Stimulated activated CD8-positive, alpha-beta memory T cell treated with anti-CD3 and anti-CD28 coated beads, Interleukin-12 subunit alpha, Interleukin-12 subunit beta, amount 100 ng/mL, for 4 hours (primary cell): Measurements from ENCODE around the gene FBXO47.
A peak's percentile ranks its signal among the peaks of the same experiment; 100 is the strongest.

Experiments
- DNase-seq: peaks from one replicate; pipeline ENCODE4 v3.0.0-alpha.2; 2020; ENCODE audit warnings: low read depth

FBXO47 gene

DNA sequence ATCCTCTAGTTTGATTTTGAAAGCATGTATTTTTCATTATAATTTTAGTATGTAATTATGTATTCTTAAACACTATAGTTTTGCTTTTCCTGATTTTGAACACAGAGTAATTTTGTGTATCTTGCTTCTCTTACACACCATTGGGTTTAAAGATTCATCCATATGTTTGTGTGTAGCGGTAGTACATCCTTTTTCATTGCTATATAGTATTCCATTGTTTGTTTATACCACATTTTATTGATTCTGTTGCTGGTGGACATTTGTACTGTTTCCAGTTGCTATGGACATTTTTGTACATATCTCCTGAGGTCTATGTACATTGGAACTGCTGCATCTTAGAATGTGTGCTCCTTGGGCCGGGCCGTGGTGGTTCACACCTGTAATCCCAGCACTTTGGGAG lies 62.3 kb downstream of the FBXO47 start:
- no peak for DNase-seq

GRCh38 chr17:38903404-38903803 lies 63.8 kb downstream of the FBXO47 start:
- no peak for DNase-seq

DNA sequence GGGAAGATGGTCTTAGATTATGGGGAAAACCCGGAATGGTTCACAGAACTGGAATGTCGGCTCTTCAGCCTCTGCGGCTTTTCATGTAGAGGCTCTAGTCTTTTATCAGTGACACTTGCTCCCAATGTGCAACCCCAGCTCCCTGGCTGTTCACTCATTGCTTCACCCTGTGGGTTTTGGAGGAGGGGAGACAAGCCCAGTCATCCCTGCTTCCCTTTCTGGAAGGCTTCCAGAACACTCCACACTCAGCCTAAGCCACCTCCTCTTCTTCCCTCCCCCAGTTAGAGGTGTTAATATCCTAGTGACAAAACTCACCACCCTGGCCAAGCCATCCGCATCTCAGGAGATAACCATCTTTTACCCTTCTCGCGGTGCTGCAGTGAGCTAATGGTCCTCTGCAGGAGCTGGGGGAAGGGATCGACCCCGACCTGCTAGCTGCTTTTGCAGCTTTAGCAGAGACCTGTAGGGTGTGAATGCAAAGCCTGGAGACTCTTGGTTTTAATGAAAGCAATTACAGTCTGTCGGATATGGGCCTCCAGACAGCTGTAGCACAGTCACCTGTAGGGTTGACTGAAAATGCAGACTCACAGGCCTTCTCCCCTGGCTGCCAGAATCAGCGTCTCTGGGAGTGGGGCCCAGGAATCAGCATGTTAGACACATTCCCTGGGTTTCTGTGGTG lies 66.1 kb downstream of the FBXO47 start:
- DNase-seq: no peak

DNA sequence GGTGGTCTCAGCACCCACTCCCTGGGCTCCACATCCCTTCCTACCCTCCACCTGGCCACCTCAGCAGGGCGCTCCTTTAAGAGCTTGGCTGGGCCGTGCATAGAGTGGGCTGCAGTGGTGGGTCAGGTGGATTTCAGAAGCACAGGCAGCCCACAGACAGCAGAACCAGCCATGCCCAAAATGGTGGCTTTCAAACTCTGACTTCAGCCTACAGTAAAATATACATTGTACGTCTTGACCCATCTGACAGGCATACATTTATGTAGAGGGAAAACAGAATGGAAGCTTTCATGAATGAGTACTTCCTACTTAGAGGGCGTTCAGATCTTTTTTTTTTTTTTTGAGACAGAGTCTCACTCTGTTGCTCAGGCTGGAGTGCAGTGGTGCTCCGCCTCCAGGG lies 67.8 kb downstream of the FBXO47 start:
- DNase-seq: no peak

- DNase-seq: peak; percentile 82
Measured at GRCh38 chr17:38898812-38899348, 68.3 kb downstream of the FBXO47 start.

DNA sequence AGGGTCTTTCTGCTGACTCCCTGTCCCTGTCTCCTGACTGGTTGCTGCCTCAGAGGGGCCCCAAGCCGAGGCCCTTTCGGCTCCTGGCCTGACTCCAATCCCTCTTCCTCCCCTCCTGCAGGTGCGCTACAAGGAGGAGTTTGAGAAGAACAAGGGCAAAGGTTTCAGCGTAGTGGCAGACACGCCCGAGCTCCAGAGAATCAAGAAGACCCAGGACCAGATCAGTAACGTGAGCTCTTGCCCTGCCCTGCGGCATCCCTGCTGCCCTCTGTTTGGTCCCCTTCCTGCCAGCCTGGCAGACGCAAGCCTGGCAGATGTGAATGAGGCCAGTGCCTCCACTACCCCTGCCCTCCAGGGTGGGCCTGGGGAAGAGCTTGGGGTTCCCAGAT lies 68.9 kb downstream of the FBXO47 start:
- no peak for DNase-seq

GRCh38 chr17:38897671-38898290 lies 69.4 kb downstream of the FBXO47 start:
- no peak for DNase-seq

GRCh38 chr17:38897176-38897575 lies 70.0 kb downstream of the FBXO47 start:
- no peak for DNase-seq

- DNase-seq: no peak
Measured at GRCh38 chr17:38896346-38896954, 70.8 kb downstream of the FBXO47 start.

DNA sequence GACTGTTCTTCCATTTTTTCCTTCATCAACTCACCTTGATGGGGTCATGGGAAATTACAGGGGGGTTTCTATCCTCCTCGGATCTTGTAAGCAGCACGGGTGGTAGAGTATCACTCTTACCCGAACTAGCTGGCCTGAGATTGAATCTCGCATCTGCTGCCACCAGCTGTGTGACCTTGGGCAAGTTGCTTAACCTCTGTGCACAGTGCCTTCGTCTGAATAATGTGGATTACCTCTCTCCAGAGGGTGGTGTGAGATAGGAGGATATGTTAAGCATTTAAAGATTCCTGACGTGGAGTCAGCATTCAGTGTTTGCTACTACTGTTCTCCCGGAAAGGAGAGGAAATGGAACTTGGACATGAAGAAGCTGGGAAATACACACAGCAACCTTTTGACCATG lies 72.9 kb downstream of the FBXO47 start:
- DNase-seq: no peak

- peak; percentile 31 for DNase-seq
Measured at GRCh38 chr17:38893607-38894006, 73.6 kb downstream of the FBXO47 start.

- DNase-seq: no peak
Measured at GRCh38 chr17:38893113-38893512, 74.1 kb downstream of the FBXO47 start.

- no peak for DNase-seq
Measured at GRCh38 chr17:38892620-38893019, 74.6 kb downstream of the FBXO47 start.

- no peak for DNase-seq
Measured at GRCh38 chr17:38892083-38892482, 75.1 kb downstream of the FBXO47 start.

GRCh38 chr17:38891441-38891840 lies 75.8 kb downstream of the FBXO47 start:
- no peak for DNase-seq

GRCh38 chr17:38890410-38890746 lies 76.8 kb downstream of the FBXO47 start:
- no peak for DNase-seq

GRCh38 chr17:38889745-38890409 lies 77.3 kb downstream of the FBXO47 start:
- DNase-seq: no peak

DNA sequence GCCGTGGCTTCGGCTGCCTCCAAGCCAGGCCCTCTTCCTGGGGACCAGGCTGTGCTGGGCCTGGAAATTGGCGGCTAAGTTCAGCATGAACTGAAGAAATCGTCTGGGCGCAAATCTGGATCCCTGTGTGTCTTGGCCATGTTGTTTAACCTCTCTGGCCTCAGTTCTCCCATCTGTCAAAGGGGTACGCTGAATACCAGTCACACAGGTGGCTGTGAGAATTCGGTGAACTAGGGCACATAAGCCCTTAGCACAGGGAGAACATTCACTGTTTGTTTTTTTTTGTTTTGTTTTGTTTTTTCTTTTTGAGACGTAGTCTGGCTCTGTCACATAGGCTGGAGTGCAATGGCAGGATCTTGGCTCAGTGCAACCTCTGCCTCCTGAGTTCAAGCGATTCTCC lies 78.4 kb downstream of the FBXO47 start:
- no peak for DNase-seq

DNA sequence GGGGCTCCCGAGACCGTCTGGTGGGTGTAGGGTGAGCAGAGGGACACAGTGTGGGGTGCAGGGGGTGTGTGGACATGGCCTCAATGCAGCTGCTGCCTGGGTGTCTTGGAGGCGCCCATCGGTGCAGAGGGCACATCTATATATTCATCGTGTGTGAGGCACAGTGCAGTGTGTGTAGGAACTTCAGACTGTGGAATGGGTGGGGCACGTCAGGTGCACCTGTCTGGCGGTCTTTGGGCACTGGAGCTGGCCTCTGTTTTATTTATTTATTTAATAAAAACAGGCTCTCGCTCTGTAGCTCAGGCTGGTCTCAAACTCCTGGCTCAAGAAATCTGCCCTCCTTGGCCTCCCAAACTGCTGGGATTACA lies 80.6 kb downstream of the FBXO47 start:
- no peak for DNase-seq
